ENCODE measurements around the gene ANAPC13. TPM values are rescaled to one million over a fixed set of nuclear protein-coding genes. Genes with fewer than 3 reads are reported as not detected.

ANAPC13 gene
- total and polyA plus RNA-seq, 2 experiments from 2014 or later = 108 to 197 TPM

- Histone ChIP-seq H3K9ac (peak overlapping the region; percentile 98), H4K20me1 (ENCODE audit: insufficient read depth) (no peaks in the 10 kb centered on the region), H3K36me3 (ENCODE audit: low read depth) (no peaks in the 10 kb centered on the region), H3K4me3 (peak overlapping the region; percentile 89), H3K27me3 (replicated peaks; ENCODE audit: insufficient read depth) (no peaks in the 10 kb centered on the region), H3K4me2 (ENCODE audit: unreplicated experiment) (peak overlapping the region; percentile 98), H3F3A (ENCODE audit: insufficient read depth) (peaks cover 39% of the 10 kb centered on the region), H3K4me1 (ENCODE audit: insufficient read depth) (peaks cover 37% of the 10 kb centered on the region), H3K9me3 (ENCODE audit: low read depth) (no peaks in the 10 kb centered on the region), H3K79me2 (ENCODE audit: insufficient read depth) (peaks cover 78% of the 10 kb centered on the region), H3K9me2 (ENCODE audit: insufficient read depth) (no peaks in the 10 kb centered on the region), H3K27ac (peak overlapping the region; percentile 98), H2AFZ (0 out of 2 replicates have a peak overlapping the region, but pooled peaks have one; percentile 47)
- TF ChIP-seq EZH2 (IDR thresholded peaks at IDR 0.05; ENCODE audit: insufficient read depth, poor library complexity, severe bottlenecking) (no peak), EZH2phosphoT487 (IDR thresholded peaks at IDR 0.05; ENCODE audit: insufficient read depth, low read depth) (no peak)
- WGBS, 2 experiments (ENCODE audit: low coverage in 1 of 2, low lambda C conversion rate in 2 of 2, missing lambda C conversion rate in 2 of 2) = 52% methylated on average over 5 of the region's 5 CpGs
- in situ Hi-C loops (cut with MboI) = loop anchor here (25.0 kb wide), 1 partner anchor 550 kb away; no protein-coding TSS in a partner anchor
- DNase-seq = no peak
Measured at GRCh38 chr3:134487406-134487805, 1.6 kb upstream of the ANAPC13 start.

- peak overlapping the region; percentile 47 for H2AFZ ChIP-seq
- peaks cover 45% of the 10 kb centered on the region for H3K4me1 ChIP-seq (ENCODE audit: insufficient read depth)
- H3K9ac ChIP-seq = peak overlapping the region; percentile 98
- DNase-seq = peak; percentile 72
- no peaks in the 10 kb centered on the region for H3K27me3 ChIP-seq (replicated peaks; ENCODE audit: insufficient read depth)
- in situ Hi-C loops (cut with MboI) = loop anchor here (25.0 kb wide), 1 partner anchor 549 kb away; no protein-coding TSS in a partner anchor
- peak overlapping the region; percentile 89 for H3K4me3 ChIP-seq
- 2 to 3% methylated on average over 17 of the region's 17 CpGs for WGBS, 2 experiments (ENCODE audit: low coverage in 1 of 2, low lambda C conversion rate in 2 of 2, missing lambda C conversion rate in 2 of 2)
- peak overlapping the region; percentile 98 for H3K4me2 ChIP-seq (ENCODE audit: unreplicated experiment)
- peaks cover 47% of the 10 kb centered on the region for H3F3A ChIP-seq (ENCODE audit: insufficient read depth)
- peaks cover 4% of the 10 kb centered on the region; the same call in 1 of the 2 replicates for H3K36me3 ChIP-seq (ENCODE audit: low read depth)
- no peaks in the 10 kb centered on the region for H4K20me1 ChIP-seq (ENCODE audit: insufficient read depth)
- TF ChIP-seq EZH2phosphoT487 (IDR thresholded peaks at IDR 0.05; ENCODE audit: insufficient read depth, low read depth) = no peak
- no peak for TF ChIP-seq EZH2 (IDR thresholded peaks at IDR 0.05; ENCODE audit: insufficient read depth, poor library complexity, severe bottlenecking)
- H3K79me2 ChIP-seq (ENCODE audit: insufficient read depth) = peaks cover 78% of the 10 kb centered on the region
- no peaks in the 10 kb centered on the region for H3K9me3 ChIP-seq (ENCODE audit: low read depth)
- no peaks in the 10 kb centered on the region for H3K9me2 ChIP-seq (ENCODE audit: insufficient read depth)
- H3K27ac ChIP-seq = peak overlapping the region; percentile 98
Measured at GRCh38 chr3:134486577-134487041, 824 bp upstream of the ANAPC13 start.

- H3K4me1 ChIP-seq (ENCODE audit: insufficient read depth) = peaks cover 57% of the 10 kb centered on the region
- in situ Hi-C loops (cut with MboI) = loop anchor here (25.0 kb wide), 1 partner anchor 548 kb away; no protein-coding TSS in a partner anchor
- peaks cover 78% of the 10 kb centered on the region for H3K79me2 ChIP-seq (ENCODE audit: insufficient read depth)
- H2AFZ ChIP-seq = peak overlapping the region; percentile 62
- H3K9me2 ChIP-seq (ENCODE audit: insufficient read depth) = no peaks in the 10 kb centered on the region
- peaks cover 12% of the 10 kb centered on the region; the same call in 1 of the 2 replicates for H3K36me3 ChIP-seq (ENCODE audit: low read depth)
- peak overlapping the region; percentile 89 for H3K4me3 ChIP-seq
- no peaks in the 10 kb centered on the region for H3K27me3 ChIP-seq (replicated peaks; ENCODE audit: insufficient read depth)
- peak; percentile 49 for DNase-seq
- peak overlapping the region; percentile 98 for H3K9ac ChIP-seq
- 2 to 3% methylated on average over 24 of the region's 24 CpGs for WGBS, 2 experiments (ENCODE audit: low coverage in 1 of 2, low lambda C conversion rate in 2 of 2, missing lambda C conversion rate in 2 of 2)
- H3F3A ChIP-seq (ENCODE audit: insufficient read depth) = peaks cover 47% of the 10 kb centered on the region
- TF ChIP-seq EZH2phosphoT487 (IDR thresholded peaks at IDR 0.05; ENCODE audit: insufficient read depth, low read depth) (no peak), EZH2 (IDR thresholded peaks at IDR 0.05; ENCODE audit: insufficient read depth, poor library complexity, severe bottlenecking) (no peak)
- H4K20me1 ChIP-seq (ENCODE audit: insufficient read depth) = no peaks in the 10 kb centered on the region
- H3K4me2 ChIP-seq (ENCODE audit: unreplicated experiment) = peak overlapping the region; percentile 98
- H3K27ac ChIP-seq = peak overlapping the region; percentile 98
- H3K9me3 ChIP-seq (ENCODE audit: low read depth) = no peaks in the 10 kb centered on the region
Measured at GRCh38 chr3:134485075-134485717, 589 bp downstream of the ANAPC13 start.

- peak overlapping the region; percentile 98 for H3K4me2 ChIP-seq (ENCODE audit: unreplicated experiment)
- peak; percentile 94 for DNase-seq
- WGBS, 2 experiments (ENCODE audit: low coverage in 1 of 2, low lambda C conversion rate in 2 of 2, missing lambda C conversion rate in 2 of 2) = 36% methylated on average over 7 of the region's 7 CpGs
- peaks cover 69% of the 10 kb centered on the region for H3K4me1 ChIP-seq (ENCODE audit: insufficient read depth)
- no peaks in the 10 kb centered on the region for H4K20me1 ChIP-seq (ENCODE audit: insufficient read depth)
- peak overlapping the region; percentile 89 for H3K4me3 ChIP-seq
- no peaks in the 10 kb centered on the region for H3K9me3 ChIP-seq (ENCODE audit: low read depth)
- peaks cover 20% of the 10 kb centered on the region; the same call in 1 of the 2 replicates for H3K36me3 ChIP-seq (ENCODE audit: low read depth)
- no peaks in the 10 kb centered on the region for H3K27me3 ChIP-seq (replicated peaks; ENCODE audit: insufficient read depth)
- H3K79me2 ChIP-seq (ENCODE audit: insufficient read depth) = peaks cover 79% of the 10 kb centered on the region
- H3F3A ChIP-seq (ENCODE audit: insufficient read depth) = peaks cover 46% of the 10 kb centered on the region
- peak overlapping the region; percentile 98 for H3K9ac ChIP-seq
- H2AFZ ChIP-seq = 0 out of 2 replicates have a peak overlapping the region, but pooled peaks have one; percentile 1
- H3K27ac ChIP-seq = peak overlapping the region; percentile 98
- in situ Hi-C loops (cut with MboI) = loop anchor here (25.0 kb wide), 1 partner anchor 546 kb away; no protein-coding TSS in a partner anchor
- H3K9me2 ChIP-seq (ENCODE audit: insufficient read depth) = no peaks in the 10 kb centered on the region
- TF ChIP-seq EZH2 (IDR thresholded peaks at IDR 0.05; ENCODE audit: insufficient read depth, poor library complexity, severe bottlenecking) = no peak
- TF ChIP-seq EZH2phosphoT487 (IDR thresholded peaks at IDR 0.05; ENCODE audit: insufficient read depth, low read depth) = no peak
Measured at GRCh38 chr3:134483195-134483900, 2.4 kb downstream of the ANAPC13 start.
